Nucleus accumbens (tissue), 56 donors: ENCODE results near the gene RNF223.
"Not testable (repeated sequence)": the region's sequence is repeated elsewhere in the genome, so short reads cannot be mapped to it uniquely, and the experiment has no call there.

Source experiments
- DNase-seq, 56 donors: peaks; one replicate each; lab custom pipeline; 2025; lab: John Stamatoyannopoulos, UW

The RNF223 gene

DNA sequence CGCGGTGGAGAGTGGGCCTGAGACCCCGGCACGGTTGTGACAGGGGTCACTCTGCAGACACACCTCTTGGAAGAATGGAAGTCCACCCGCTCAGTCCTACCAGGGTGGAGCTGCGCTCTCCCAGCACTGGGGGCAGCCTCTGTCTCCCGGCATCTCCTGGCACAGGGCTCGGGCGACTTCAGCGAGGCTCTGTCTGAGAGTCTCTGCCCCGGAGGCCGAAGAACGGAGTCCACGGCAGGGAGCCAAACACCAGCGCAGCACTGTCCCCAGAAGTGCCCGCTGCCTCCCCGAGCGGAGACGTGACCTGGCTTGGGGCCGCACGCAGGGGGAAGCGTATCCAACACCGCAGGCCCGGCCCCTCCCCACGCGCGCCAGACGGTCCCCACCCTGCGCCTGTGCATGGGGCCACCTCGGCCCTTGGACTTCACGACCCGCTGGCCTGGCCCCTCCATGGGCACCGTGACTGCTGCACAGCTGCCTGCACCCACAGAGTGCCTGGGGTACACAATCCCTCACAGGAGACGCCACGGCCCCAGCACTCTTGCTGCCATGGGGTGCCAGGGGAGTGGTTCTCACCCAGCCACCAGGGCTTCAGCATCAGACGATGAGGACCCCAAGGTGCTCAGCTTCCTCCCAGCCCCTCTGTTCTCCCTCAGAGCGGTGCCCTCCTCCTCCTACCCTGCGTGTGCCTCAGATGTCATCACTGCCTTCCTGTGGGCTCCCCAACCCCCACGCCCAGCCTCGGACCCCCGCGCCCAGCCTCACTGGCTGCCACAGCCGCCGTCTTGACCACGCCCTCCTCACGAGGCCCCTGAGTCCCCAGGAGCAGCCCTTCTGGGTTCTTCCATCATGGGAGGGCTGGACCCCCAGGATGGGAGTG is 14.9 kb upstream of the RNF223 start:
- DNase-seq: no peak

DNA sequence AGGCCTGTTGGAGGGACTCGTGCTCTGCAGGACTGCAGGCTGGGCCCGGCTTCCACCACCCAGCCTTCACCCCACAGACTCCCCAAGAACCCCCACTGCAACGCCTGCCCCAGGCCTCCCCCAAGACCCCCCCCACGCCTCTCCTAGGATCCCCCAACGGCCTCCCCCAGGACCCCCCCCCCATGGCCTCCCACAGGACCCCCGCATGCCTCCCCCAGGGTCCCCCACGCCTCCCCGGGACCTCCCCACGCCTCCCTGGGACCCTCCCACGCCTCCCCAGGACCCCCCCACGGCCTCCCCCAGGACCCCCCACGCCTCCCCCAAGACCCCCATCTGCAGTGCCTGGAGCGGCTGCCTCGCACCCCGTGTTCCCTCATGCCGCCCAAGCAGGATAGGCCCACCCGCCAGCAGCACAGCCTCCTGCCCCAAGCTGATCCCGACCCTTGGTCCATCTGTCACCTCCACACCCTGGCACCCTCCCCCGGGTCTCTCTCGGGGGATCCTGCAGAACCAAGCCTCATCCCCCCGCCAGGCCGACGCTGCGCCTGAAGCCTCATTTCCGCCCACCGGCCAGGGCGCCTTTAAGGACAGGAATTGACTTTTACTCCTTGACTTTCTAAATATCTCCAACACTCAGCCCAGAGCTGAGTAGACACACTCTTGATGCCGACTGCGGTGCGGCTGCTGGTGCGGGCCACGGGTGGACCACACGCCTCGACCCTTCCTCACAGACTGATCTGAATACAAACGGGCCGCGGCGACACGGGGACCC is 14.1 kb upstream of the RNF223 start:
- no peak for DNase-seq

DNA sequence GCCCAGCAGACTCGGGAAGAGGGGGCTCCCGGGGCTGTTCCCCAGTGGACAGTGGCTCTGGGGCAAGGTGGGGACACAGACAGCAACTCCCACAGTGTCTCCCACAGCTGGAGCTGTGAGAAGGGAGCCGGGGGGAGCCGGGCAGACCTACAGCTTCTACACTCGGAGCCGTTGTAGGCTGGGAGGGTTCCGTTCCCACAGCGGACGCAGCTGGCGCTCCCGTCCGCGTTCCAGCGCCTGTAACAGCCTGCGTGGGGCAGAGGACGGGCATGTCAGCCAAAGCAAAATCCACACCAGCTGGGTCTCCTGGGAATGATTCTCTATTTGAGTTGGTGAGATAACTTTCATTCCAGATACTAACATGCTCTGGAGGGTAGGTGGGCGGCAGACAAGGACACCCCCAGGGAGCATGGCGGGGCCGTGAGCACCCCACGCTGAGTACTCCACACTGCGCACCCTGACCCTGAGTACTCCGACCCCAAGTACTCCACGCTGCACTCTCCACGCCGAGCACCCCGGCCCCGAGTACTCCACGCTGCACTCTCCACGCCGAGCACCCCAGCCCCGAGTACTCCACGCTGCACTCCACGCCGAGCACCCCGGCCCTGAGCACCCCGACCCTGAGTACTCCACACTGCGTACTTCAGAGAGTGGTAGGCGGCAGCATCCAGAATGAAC is 13.4 kb upstream of the RNF223 start:
- no peak for DNase-seq

DNA sequence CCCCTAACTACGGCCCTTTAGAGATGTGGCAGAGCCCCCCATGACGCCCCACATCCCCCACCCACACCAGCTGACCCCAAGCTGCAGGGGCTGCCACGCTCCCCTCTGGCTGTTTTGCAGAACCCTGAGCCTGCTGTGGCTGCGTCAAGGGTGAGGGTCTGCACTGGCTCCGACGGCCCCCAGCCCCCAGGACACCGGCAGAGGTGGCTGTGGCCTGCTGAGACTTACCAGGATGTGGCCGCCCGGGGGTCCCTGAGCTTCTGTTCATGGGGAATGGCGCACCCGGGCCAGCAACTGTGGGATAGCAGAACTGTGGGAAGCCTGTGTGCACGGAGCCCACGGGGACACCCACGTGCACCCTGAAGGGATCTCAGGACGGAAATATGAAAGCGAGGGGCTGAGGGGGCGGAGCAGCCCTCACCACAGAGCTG is 12.8 kb upstream of the RNF223 start:
- no peak for DNase-seq

DNA sequence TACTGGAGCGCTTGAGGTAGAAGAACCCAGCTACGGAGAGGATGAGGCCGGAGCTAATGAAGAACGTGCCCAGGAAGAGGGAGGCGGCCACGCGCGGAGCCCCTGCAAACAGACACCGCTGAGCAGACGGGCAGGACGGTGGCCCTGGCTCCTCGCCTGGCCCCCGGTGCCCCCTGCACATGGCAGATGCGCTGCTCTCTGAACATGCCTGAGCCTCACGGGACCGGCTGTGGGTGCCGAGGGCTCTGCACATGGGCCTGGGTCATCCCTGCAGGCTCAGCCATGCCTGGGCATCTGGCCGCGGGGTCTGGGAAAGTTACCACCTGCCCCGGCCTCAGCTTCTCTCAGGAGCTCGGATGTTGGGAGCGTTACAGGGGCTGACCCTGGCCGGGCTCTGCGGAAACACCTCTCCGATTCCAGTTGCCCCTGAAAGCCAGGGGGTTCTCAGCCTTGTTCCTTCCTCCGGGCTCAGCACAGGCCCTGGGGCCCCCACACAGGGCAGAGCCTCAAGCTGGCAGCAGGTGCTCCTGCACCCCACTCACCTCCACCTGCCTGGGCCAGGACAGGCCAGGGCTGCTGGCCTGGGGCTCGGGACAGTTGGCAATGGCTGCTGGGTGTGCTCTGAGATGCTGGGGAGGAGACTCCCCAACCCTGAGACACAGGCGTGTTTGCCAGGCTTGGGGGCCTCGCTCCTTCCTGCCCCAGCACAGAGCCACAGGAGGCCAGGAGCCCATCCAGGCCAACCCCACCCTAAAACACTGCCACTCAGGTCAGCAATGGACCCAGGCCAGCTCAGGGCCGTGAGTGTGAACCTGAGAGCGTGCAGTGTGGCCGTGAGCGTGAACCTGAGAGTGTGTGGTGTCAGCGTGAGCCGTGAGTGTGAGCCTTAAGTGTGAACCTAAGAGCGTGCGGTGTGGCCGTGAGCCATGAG is 12.1 kb upstream of the RNF223 start:
- DNase-seq: no peak

DNA sequence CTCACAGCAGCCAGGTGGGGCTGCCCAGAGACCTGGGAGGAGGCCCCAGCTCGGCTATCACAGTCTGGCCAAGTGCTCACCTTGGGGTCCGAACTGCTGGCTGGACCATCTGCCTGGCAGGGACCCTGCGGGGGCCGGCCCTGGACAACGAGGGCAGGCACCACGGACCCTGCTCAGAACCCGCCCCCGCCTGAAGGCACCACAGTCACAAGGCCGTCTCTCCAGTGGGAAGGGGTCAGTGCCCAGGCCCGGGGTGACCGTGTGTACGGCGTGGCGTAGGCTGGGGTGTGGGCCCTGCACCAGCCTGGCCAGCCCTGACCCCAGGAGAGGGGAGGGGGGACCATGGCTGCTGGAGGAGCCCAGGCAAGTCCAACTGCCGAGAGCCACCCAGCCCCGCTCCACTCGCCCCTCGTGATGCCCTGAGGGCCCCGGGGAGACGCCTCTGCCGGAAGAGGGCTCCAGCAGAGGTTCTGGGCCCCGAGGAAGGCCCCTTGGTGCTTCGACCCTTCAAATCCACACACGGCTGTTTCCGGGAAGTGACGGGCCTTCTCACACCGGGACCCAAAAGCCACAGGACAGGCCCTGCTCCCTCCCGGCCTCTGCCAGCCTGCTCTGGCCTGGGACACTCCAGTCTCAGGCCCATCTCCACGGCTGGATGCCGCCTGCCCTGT is 11.2 kb upstream of the RNF223 start:
- DNase-seq: no peak

DNA sequence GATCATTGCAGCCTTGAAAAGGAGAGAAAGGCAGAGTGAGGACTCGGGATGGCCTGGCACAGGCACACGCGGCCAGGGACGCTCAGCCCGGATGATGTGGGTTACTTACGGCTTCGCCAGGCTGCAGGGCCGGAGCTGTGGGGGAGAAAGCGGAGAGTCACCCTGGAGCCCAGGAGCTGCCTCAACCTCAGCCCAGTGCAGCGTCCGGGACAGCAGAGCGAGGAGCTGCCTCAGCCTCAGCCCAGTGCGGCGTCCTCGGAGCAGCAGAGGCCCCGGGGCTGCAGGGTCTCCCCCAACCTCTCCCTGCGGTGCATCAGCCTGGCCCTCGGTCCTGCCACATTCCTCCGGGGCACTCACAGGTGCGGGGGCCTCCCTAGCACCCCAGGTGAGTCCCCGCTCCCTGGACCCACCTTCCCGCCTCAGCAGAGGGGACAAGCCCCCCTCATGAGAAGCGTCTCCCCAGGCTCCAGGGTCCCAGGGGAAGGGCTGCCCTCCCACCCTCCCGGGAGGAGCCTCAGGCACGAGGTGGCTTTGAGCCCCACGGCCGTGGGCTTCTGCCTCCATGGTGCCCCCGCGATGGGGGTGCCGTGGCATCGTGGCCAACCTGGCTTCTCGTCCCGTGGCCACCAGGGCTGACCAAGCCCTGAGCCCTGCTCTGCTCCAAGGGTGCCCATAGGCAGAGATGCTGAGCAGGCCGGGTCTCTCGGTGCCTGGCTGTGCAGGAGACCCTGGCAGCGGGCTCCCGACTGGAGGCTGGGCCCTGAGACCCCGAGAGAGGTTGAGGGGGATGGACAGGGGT is 10.5 kb upstream of the RNF223 start:
- DNase-seq: no peak

DNA sequence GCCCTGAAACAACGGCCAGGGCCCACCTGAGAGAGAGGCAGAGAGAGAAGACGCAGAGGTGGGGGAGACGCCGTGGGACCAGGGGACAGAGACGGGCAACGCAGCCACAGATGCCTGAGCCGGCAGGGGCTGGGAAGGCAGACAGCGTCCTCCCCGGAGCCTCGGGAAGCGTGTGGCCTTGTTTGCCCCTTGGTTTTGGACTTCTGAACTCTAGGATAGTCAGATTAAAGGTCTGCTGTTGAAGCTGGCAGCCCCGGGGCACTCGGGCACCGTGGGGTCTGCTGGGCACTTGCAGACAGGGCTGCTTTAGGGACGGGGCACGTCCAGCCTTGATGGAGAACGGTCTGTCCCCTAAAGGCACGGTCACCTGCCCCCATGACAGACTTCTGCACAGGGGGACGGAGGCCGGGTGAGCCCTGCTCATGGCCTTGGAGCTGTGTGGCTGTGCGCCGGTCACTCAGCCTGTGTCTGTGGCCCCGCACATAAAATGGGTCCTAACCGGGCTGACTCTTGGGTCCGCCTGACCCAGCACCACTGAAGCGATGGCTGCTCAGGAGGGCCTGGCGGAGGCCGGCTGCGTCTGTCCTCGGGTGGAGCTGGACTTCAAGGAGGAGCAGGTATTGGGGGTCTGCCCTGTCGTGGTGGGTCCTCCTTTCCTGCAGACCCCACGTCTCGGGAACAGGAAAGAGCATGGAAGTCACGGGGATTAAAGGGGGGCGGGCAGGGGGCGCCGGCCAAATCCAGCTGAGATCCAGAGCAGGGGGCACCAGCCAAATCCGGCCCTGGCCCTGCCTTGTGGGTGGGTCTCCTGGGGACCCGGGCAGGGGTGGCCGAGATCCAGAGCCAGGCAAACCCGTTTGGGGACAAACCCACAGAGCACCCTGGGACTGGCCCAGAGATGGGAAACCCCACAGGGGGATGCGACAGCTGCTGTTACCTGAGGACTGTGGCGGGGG is 9.6 kb upstream of the RNF223 start:
- no peak for DNase-seq

DNA sequence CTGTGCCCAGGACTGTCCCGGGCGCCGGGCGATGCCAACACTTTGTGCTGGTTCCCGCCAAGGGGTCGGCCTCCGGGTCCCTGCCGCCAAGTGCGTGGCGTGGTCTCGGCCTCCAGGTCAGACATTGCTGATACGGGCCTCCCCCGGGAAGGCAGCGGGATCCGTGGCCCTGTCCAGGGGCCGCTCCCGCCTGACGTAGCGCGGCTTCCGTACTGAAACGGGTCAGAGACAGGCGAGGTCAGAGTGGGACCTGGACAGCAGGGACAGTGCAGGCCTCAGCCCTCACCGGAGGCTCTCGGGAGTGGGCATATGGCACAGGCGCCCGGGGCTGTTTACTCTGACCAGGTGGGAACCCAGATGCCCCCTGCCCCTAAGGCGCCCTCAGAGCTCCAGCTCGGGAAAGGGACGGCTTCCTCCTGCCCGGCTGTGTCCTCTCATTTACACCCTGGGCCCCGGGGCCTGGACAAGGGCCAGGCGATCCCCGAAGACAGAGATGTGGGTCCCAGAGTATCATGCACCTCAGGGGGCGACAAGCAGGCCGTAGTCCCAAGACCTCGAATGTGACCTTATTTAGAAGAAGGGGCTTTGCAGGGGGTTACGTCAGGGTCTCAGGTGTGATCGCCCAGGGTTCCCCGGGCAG is 8.8 kb upstream of the RNF223 start:
- no peak for DNase-seq

DNA sequence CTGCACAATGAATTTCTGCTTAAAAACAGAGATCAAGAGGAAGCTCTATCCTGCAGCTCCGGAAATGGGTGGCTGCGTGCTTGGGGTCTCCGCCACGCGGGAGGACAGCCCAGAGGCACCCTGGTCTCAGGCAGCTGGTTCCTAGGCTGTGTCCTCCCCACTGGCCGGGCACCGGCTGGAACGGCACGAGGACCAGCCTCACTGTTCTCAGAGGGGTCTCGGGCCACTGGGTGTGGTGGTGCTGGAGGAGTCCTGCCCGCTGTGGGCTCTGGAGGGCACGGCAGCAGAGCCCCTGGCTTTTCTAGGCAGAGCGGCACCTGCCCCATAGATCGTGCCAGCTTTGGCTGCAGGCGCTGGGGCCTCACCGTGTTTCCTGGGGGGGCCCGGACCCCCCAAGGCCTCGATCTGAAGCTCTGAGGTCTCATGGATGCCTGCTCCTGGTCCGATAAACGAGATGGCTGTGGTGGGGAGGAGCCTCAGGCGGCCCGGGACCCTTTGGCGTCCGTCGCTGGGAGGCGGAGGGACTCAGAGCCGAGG is 8.2 kb upstream of the RNF223 start:
- no peak for DNase-seq

DNA sequence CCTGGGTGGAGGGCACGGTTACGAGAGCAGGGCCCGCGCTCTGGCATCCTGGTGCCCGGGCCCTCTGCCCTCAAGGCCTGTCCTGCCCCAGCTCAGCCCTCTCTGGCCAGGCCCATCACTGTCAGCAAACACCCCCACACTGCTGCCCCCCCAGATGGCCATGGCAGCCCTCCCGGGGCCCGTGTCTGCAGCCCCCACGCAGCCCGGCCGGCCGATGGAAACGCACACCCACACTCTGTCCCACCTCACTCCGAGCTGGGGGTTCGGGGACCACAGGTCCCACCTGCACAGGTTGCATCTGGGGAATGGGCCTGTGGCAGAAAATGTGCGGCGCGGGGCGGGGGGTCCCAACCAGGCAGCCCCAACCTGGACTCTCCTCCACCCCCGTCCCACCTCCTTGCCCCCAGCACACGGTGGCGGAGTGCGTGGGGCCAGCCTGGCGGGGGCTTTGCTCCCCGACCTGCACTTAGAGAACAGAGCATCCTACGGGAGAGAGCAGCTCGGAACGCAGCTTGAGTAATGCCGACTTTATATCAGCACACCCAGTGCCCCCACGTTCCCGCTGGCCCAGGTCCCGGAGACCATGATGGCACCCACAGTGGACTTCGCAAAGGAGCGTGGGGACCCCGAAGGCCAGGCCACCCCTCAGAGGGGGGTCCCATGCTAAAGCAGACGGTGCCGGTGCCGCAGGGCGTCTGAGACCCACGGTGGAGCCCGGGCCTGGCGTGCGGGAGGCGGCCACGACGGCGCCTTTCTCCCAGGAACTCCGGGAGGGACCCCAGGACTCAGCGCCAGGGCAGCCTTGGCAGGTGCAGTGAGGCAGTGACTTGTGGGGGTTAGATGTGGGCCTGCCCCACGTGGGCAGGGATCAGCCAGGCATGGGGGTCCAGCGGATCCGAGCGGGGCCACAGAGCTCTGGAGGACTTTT is 7.5 kb upstream of the RNF223 start:
- DNase-seq: no peak

DNA sequence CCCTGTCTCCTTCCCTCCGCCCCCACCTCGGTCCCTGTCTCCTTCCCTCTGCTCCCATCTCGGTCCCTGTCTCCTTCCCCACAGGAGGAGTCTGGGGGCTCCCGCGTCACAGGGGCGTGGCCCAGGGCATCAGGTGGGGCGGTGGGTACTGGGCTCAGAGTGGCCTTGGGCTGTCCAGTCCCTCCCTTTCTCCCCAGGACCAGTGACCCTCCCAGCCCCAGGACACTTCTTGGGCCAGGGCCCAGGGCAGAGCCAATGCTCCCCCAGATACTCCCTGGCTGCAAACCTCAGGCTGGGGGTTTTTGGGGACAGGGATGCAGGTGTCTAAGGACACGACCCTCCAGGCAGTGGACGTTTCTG is 6.8 kb upstream of the RNF223 start:
- no peak for DNase-seq

DNA sequence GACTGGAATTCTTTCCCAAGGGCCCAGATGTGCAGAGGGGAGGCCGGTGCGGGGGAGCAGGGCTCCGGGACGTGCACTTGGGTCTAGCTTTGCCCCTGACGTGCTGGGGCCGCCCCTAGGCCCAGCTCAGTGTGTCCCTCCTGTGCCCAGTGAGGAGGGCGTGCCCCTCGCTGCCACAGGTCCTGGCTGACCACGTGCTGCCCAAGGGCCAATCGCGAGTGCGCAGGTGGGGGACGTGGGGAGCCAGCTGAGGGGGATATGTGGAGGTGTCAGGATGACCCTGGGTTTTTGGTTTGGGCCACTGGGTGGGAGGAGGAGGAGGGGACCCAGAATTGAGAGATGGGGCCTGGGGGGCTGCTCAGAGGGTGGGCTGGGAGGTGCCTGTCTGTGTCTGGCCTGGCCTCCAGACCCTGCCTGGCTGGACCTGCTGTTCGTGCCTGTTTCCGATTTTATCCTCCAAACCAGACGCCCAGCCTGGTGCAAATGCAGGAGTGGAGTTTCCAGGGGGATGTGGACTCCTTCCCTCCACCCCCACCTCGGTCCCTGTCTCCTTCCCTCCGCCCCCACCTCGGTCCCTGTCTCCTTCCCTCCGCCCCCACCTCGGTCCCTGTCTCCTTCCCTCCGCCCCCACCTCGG is 6.1 kb upstream of the RNF223 start:
- DNase-seq: peak in 6 of 56 donors; percentile 5 to 66 (median 38)

DNA sequence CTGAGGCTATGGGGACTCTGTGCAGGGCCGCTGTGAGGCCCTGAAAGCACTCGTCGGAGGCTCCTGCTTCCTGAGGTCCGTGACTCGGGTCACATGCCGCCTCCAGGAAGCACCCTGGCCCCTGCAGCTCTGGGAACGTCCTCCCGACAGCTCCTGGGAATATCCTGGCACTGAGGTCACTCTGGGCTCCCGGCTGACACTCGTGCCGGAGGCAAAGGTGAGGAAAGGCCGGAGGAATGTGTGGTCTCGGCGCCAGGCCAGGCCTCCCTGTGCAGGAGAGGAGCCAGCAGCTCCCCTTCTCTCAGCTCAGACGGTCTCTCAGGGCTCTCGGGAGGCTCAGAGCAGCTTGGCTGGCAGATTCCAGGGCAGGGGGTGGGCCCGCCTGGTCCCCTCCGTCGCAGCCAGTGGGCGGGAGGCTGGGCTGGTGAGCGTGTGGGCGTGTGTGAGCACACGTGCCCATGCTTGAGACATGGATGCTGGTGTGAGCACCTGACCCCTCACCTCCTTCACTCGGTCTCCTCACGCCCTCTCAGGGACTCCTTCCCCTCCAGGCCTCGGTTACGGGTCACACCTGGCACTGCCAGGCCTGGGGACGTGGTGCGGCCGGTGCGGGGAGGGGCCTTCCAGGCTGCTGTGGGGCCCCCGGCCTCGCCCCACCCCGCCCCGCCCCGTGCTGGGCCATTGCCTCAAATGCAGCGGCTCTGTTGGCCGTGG is 5.5 kb upstream of the RNF223 start:
- peak in 1 of 56 donors; percentile 66 for DNase-seq

DNA sequence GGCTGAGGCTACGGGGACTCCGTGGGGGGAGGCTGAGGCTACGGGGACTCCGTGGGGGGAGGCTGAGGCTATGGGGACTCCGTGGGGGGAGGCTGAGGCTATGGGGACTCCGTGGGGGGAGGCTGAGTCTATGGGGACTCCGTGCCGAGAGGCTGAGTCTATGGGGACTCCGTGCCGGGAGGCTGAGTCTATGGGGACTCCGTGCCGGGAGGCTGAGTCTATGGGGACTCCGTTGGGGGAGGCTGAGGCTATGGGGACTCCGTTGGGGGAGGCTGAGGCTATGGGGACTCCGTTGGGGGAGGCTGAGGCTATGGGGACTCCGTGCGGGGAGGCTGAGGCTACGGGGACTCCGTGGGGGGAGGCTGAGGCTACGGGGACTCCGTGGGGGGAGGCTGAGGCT is 3.3 kb upstream of the RNF223 start:
- DNase-seq: not testable (repeated sequence)
